Activated T-helper 1 cell treated with anti-CD3 and anti-CD28 coated beads, Interleukin-2, amount 50 U/mL, for 16 hours (primary cell): ENCODE results near the gene NAPEPLD.
"Not testable (repeated sequence)": the region's sequence is repeated elsewhere in the genome, so short reads cannot be mapped to it uniquely, and the experiment has no call there.

Experiments used
- DNase-seq, 2 donors: peaks; one replicate each; pipeline ENCODE4 v3.0.0-alpha.2; 2020; ENCODE audit warnings: low read depth in 1 of 2, low spot score in 1 of 2

Gene NAPEPLD

DNA sequence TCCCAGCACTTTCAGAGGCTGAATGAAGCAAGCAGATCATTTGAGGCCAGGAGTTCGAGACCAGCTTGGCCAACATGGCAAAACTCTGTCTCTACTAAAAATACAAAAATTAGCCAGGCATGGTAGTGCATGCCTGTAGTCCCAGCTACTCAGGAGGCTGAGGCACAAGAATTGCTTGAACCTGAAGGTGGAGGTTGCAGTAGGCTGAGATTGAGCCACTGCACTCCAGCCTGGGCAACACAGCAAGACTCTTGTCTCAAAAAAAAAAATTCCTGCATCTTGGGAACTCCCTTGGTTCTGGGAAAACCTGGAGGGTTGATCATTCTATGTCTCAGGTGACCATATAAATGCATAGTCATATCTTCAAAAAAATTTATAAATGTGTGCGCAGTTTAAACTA lies 4.1 kb downstream of the NAPEPLD start:
- DNase-seq, result not testable (repeated sequence)

DNA sequence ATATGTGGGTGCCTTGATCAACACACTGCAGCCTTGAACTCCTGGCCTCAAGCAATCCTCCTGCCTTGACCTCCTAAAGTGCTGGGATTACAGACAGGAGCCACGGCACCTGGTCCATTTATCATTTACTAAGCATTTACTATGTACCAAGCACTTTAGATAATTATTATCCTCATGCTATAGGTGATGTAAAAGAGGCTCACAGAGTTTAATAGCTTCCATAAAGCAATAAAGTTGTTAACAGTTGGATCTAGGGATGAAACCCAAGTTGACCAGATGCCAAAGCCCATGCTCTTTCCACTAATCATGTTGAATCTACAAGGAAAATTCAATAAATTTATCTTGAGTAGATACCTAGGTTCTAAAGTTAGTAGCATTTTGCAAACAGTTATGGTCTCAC lies 5.0 kb downstream of the NAPEPLD start:
- no peak for DNase-seq

DNA sequence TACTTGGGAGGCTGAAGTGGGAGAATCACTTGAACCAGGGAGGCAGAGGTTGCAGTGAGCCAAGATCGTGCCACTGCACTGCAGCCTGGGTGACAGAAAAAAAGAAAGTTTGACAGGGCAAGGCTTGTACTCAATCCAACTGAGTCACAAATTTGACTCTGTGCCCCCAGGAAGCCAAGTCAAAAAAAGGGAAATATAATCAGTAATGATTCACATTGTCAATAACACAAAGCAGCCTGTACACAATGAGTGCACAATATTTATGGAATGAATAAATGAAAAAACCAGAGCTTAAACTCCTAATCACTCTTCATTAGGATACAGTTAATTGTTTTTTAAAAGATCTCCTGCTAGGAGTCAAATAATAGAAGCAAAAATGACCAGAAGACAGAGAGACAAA lies 6.4 kb downstream of the NAPEPLD start:
- no peak for DNase-seq

DNA sequence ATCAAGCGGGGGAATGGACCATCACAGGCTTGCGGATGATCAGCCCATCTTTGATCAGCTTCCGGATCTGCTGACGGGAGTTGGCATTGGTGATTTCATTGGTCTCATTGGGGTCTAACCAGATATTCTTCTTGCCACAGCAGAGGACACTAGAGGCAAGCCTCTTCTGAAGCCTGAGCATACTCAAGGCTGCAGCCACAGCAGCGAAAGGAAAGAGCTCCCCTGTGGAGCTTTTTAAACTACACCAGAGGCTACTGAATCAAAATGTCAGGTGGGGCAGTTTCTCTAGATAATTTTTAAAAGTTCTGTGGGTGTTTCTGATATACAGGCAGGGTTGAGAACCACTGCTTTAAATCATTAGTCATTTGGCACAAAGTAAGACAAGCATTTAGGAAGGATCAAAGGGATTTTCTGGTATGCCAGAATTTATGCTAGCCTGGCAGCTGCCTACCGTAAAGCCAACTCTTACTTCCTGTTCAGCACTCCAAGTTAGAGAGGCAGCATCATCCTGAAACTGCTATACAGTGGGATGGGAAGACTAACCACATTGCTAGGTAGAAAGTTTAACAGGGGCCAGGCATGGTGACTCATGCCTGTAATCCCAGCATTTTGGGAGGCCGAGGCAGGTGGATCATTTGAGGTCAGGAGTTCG lies 7.0 kb downstream of the NAPEPLD start:
- DNase-seq, result no peak

DNA sequence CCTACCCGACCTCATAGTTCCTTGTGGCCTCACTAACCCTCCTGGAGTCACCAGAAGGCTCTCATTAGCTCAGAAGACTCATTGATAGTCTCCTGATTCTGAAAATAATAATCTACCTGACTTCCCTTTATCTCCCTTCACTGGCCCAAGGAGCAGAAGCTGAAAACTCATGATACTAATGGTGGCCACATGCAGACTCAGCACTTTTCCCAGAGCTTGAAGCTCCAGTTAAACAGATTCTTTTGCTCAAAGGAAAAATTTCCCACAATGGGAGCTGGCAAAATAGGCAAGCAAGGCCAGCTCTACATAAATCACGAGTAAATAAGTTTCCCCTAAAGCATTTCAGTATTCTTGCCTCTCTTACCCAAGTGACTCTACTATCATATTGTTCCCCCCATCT lies 8.2 kb downstream of the NAPEPLD start:
- DNase-seq, result no peak

DNA sequence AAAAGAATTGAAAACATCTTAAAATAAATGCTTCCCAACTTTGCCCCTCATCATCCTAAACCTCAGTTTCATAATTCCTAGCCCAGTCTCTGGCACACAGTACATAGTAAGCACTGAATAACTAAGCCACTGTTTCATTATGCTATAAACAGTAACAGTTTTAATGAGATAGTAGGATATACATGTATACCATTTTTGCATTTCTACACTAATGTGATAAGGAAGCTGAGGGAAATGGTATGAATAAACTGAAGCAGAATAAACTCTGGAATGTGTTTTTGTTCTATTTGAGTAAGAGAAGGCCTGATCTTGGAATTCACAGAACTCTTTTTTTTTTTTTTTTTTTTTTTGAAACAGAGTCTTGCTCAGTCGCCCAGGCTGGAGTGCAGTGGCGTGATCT lies 8.8 kb downstream of the NAPEPLD start:
- DNase-seq, result no peak

DNA sequence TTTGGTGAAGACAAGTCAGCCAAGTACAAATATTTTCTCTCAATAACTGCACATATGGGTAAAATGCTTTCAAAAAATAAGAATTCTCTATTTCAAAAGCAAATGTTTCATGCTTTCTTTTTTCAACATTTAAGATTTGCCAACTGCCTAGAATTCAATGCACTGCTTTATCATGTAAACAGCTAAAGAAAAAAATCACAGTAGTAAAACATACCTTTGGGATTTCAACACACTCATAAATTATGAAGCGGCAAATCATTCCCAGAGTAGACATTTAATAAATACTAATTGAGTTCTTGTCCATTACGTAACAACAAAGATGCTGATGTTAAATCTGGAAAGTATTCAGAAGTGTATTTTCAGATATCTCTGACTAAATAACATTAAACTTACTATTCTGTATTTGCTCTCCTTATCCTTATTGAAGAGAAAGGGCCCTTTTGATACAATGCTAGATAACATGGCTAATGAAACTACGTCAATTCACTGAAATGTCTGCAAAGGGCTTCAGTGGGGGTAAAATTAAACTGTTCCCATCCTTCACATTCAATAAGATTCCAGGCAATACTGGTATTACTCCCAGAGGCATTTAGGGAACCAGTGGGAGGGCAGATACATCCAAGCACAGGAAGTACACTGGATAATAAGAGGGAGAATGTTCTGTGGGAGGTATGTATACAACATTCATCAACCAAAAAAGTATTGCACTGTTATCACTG lies 13.9 kb downstream of the NAPEPLD start:
- no peak for DNase-seq

DNA sequence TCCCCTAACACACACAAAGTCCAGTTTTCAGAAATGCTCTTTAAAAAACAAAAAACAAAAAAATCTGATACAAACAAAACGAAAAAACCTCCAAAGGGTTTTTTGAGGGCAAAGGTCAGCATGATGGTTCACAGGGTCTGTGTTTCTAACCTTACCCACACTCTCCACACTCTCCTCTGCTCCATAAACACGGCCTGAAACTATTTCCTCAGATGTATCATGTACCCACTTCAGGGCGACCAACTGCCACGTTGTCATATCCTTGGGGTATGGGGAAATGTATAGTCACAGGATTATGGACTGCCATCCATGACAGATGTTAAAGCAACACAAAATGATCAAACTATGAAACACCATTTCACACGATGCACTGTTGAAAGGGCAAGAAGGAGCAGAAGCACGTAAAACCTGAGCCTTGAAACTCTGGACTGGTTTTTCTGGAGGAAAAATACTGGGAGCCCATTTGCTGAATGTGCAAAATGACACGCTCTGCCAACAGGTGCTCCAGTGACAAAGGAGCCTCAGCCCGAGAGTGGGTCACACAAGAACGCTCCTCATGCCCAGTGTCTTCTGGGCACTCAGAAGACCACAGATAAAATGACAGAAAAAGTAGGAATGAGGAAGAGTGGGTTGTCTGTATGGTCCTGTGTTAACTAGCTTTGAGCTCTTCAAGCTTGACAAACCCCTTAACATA lies 15.8 kb downstream of the NAPEPLD start:
- DNase-seq, result no peak

DNA sequence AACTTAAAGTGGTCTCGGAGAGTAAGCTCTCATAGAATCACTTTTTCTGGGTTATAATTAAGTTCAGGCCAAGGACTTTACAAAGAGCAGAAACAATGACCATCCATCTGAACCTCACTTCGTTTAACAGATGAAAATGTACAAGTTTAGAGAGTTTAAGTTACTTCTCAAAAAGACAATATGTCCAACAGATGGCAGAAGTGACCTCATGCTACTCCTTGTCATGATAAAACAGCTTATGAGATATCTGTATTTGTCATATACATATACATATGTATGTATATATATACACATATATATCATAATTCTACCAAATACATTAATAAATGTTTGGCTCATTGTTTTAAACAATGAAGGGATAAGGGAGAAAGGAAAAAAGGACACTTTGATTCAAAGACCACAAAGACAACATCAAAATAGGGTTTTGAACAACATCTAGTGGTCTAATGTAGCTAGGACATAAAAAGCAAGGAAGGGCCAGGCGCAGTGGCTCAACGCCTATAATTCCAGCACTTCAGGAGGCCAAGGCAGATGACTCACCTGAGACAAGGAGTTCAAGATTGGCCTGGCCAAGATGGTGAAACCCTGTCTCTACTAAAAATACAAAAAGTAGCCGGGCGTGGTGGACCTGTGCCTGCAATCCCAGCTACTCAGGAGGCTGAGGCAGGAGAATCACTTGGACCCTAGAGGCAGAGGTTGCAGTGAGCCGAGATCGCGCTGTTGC lies 17.8 kb downstream of the NAPEPLD start:
- DNase-seq, result no peak

DNA sequence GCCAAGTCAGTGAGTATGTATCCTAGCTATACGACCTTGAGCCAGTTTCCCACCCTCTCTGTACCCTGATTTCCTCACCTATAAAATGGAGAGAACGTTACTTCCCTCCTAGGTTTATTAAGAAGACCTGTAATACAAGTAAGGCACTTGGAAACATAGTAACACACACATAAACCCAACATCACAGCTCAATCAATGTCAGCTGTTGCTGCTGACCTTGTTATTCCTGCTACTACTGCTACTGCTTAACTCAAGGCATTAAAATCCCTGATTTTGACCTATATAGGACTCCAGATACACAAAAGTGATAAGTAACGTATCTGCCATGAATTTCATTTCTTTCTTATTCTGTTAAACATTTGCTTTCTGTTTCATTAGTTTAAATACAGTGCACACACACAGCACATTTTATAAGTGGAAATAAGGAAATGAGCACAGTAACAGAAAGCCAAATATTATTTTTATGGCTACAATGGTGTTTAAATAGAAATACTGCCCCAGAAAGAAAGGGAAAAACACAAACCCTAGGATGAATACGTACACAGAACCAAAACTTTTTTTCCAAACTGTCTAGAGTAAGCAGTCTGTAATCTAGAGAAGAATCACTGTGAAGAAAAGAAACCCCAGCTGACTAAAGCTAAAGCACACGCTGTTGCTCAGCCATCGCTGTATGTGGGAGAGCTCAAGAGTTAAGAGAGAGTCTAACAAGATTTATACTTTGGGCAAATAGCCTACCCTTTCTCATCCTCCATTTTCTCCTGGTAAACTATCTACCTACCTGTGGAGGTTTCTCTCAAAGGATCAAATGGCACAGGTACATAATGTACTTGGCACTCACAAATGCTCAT lies 19.0 kb downstream of the NAPEPLD start:
- no peak for DNase-seq

DNA sequence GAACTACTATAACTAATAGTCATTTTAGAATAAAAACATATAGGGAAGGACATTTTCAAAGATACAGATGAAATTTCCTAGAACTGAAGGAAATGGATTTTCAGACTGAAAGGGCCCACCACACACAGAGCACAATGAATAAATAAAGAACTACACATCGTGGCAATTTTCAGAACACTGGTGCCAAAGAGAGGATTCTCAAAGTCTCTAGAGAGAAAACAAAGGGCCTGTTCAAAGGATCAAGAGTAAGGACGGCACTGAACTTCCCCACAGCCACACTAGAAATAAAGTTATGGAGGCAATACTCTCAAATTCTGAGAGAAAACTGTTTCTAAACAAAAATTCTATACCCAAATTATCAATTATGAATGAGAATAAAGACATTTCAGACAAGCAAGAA lies 21.9 kb downstream of the NAPEPLD start:
- no peak for DNase-seq

DNA sequence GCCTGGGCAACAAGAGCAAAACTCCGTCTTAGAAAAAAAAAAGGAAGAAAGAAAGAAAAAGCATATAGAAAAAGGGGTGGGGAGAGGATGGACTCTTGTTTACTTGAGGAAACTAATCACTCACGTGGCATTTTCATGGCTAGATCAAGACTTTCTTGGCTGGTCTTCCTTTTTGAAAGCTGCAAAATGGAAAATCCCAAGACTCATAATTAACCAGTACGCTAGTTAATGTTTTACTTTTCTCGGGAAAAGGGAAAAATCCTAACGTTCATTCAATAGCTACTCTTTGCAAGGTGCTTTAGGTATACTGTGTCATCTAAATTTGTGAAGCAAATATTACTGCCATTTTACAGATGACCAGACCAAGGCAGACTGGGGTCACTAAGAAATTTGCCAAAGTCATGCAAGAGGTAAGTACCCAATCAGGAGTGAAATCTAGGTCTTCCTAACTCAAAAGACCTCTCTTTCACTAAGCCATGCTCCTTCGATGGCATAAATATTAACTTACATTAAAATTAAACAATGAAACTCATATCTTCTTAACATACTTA lies 24.4 kb downstream of the NAPEPLD start:
- DNase-seq, result no peak

DNA sequence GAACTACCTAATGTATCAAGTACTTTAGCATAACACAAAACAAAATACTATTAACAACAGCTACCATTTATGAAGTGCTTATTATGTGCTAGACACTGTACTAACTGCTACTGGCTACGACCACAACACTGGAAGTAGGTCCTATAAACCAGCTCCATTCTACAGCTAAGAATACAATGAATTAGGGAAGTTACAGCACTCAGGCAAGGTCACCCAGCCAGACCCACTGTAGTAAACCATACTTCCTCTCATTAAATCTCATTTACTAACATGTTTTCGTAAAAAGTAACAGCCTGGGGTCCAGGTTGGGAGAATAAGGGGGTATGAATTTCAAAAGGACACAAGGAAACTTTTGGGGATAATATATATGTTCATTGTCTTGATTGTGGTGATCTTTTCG lies 25.4 kb downstream of the NAPEPLD start:
- DNase-seq, result no peak

DNA sequence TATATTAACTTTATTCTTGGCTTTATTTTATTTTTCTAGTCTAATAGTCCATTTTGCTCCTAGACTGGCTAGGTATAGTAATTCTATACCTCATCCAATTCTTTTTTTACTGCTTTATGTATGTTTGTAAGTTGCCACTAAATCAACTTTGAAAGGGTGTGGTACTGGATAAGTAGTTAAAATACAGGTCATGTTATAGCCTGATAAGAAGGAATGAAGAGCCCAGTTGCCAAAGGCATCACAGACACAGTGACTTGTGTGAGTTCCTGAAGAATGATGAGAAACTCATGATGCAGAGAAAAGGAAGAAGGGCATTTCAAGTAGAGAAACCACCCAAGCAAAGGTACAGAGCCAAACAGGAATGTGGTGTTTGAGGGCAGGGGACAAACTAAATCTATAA lies 27.3 kb downstream of the NAPEPLD start:
- DNase-seq, result no peak

DNA sequence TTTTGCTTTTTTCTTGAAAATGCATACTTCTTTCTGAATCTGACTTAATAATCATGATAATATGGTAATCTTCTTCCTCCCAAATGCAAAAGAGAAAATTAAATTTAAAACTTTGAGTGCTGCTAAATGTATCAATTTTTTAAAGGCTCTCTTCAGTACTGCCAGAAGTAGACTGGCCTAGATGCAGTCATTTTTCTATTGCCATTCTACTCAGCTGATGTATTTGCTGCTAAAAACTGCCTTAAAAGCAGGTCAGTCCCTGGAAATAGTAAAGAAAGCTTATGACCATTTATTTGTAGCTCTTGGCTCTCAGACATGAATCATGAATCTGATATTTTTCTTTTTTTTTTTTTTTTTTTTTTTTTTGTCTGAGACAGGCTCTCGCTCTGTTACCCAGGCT lies 28.5 kb downstream of the NAPEPLD start:
- no peak for DNase-seq

DNA sequence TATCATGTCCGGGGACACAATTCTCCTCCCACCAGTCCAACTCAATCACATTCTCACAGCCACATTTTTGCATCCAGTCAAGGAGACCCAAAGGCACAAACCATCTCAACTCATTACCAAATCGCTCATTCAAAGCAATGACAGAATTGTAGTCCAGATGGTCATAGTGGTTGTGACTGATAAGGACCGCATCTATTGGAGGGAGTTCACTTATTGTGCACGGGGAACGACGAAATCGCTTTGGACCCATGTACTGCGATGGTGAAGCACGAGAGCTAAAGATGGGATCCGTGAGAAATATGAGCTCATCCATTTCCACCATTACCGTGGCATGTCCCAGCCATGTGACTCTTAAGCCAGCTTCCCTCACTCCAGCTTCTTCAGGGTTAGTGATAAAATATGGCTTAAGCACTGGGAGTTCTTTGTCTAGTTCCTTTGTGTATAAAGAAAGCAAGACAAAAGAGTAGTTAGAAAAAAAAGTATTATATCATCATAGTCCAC lies 29.1 kb downstream of the NAPEPLD start:
- DNase-seq, result no peak

DNA sequence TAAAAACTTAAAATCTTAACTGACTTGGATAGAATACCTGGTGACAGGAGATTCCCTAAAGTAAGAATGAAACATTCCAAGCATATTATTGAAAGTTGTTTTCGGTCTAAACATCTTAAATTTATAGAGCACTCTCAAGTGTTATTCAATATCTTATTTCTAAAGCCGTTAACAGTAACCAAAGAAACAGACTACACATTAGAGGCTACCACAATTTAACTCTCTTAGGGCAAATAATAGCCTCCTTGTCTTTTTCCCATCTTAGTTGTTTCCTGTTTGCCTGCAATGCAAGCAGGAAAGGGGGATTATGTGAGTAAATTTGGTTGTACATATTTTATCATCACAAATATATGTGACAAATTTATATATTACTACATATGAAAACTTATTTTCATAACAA lies 31.4 kb downstream of the NAPEPLD start:
- no peak for DNase-seq

DNA sequence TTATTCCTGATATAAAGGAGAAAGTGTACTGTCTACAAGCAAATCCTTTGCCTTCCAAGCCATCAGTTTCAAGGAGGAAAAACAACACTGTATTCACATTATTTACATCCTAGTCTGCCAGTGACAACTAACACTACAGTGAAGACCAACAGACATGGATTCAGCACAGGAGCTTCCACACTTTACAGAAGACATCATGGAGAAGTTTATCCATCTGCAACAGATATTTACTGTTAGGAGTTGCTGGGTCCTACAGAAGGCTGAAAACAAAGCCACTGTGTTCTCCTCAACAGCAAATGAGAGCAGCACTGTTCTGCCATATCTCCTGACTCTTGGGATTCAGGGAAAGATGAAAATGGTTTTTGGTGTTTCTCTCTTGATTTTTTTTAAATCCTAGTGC lies 31.9 kb downstream of the NAPEPLD start:
- no peak for DNase-seq

DNA sequence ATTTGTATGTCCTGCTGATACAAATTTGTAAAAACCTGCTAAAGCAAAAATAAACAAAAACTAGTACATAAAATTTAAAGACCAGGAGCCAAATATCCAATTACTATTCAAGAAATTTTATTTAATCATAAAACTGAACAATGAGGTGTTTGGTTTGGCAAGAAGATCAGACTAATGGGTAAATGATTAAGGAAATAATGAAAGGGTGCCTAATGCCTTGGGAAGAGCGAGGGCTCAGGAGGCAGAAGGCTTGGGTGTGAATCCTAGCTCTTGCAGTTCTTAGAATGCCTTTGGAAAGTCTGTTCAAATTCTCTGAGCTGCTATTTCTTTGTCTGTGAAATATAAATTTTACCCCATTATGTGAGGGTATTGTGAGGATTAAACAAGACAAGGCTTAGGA lies 32.4 kb downstream of the NAPEPLD start:
- no peak for DNase-seq

DNA sequence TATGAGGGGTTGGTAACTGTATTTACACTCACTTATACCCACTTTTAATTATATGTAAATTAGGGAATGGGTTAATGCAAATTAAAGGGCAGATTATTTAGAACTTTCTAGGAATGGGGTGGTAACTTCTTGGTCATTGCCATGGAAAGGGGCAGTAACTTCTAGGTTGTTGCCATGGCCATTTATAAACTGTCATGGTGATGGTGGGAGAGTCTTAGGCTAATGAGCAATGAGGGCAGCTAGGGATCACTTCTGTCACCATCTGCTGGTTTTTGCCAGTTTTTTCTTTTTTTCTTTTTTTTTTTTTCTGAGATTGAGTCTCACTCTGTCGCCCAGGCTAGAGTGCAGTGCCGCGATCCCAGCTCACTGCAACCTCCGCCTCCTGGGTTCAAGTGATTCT lies 33.1 kb downstream of the NAPEPLD start:
- no peak for DNase-seq
